LNCaP clone FGC (cell line): Measurements from ENCODE around the gene PRICKLE4.
"Not testable (repeated sequence)": the region's sequence is repeated elsewhere in the genome, so short reads cannot be mapped to it uniquely, and the experiment has no call there.

Source experiments
- DNase-seq: peaks from one replicate; pipeline ENCODE4 v3.0.0-alpha.2; 2011; ENCODE audit warnings: low read depth
- H3K4me3 ChIP-seq: 2 replicates; pipeline ENCODE4 v1.5.1; 2011; ENCODE audit warnings: mild to moderate bottlenecking, low read depth, low read length, control low read depth
- CTCF ChIP-seq: IDR thresholded peaks from 2 replicates; pipeline ENCODE4 v1.5.1; 2012; ENCODE audit warnings: mild to moderate bottlenecking; ENCODE audit not compliant: control insufficient read depth, insufficient read depth; ENCODE audit errors: extremely low read depth

The PRICKLE4 gene

DNA sequence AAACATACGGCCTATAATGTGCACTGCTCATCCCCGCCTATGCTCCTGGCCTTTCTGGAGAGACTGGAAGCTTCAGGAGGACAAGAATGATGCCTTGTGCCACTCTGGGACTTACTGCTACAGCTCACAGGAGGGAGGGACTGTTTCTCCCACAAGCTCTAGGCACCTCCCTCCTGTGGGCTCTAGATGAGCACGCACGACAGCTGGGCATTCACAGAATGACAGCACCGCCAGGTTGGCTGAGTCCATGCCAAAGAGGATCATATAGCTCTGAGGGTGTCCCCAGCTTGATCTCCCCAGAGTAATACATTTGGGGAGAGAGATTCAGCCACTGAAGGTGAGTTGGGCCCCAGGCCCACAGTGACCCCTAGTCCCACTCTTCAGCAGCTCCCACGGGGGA is 23.3 kb upstream of the PRICKLE4 start:
- H3K4me3 ChIP-seq: no peak overlapping the region
- no peak for TF ChIP-seq CTCF
- DNase-seq: no peak

GRCh38 chr6:41757931-41758640 is 22.5 kb upstream of the PRICKLE4 start:
- no peak for TF ChIP-seq CTCF

GRCh38 chr6:41758641-41759035 is 21.9 kb upstream of the PRICKLE4 start:
- no peak for DNase-seq
- TF ChIP-seq CTCF: no peak
- H3K4me3 ChIP-seq: no peak overlapping the region

More at GRCh38 chr6:41757931-41758640, 22.5 kb upstream of the PRICKLE4 start:
- DNase-seq: no peak
- no peak overlapping the region for H3K4me3 ChIP-seq

- no peak overlapping the region for H3K4me3 ChIP-seq
- DNase-seq: no peak
- TF ChIP-seq CTCF: no peak
Observed at GRCh38 chr6:41759106-41759904, 21.3 kb upstream of the PRICKLE4 start.

GRCh38 chr6:41759905-41760579 is 20.5 kb upstream of the PRICKLE4 start:
- TF ChIP-seq CTCF: no peak
- no peak for DNase-seq

GRCh38 chr6:41763470-41763869 is 17.1 kb upstream of the PRICKLE4 start:
- no peak overlapping the region for H3K4me3 ChIP-seq
- DNase-seq: no peak
- TF ChIP-seq CTCF: no peak

More at GRCh38 chr6:41759905-41760579, 20.5 kb upstream of the PRICKLE4 start:
- no peak overlapping the region for H3K4me3 ChIP-seq

GRCh38 chr6:41766043-41766664 is 14.4 kb upstream of the PRICKLE4 start:
- not testable (repeated sequence) for H3K4me3 ChIP-seq, DNase-seq
